ENCODE data around the gene ATP6V1G1.
A peak's percentile ranks its signal among the peaks of the same experiment; 100 is the strongest.

ATP6V1G1 gene

GRCh38 chr9:114611516-114612271 lies 24.1 kb downstream of the ATP6V1G1 start:
- peak in 1 of 3 donors; percentile 38 for DNase-seq (ENCODE audit: low read depth in 2 of 3, low spot score in 1 of 3)

- no peak for DNase-seq (ENCODE audit: low read depth in 2 of 3, low spot score in 1 of 3)
These were observed 24.8 kb downstream of the ATP6V1G1 start for GRCh38 chr9:114612272-114612923.

- no peak for DNase-seq (ENCODE audit: low read depth in 2 of 3, low spot score in 1 of 3)
These were observed 25.5 kb downstream of the ATP6V1G1 start for GRCh38 chr9:114613087-114613486.

GRCh38 chr9:114613919-114614318 lies 26.4 kb downstream of the ATP6V1G1 start:
- DNase-seq (ENCODE audit: low read depth in 2 of 3, low spot score in 1 of 3), result no peak

- DNase-seq (ENCODE audit: low read depth in 2 of 3, low spot score in 1 of 3), result no peak
These were observed 26.8 kb downstream of the ATP6V1G1 start for GRCh38 chr9:114614373-114614772.

GRCh38 chr9:114616684-114617520 lies 29.3 kb downstream of the ATP6V1G1 start:
- no peak for DNase-seq (ENCODE audit: low read depth in 2 of 3, low spot score in 1 of 3)

GRCh38 chr9:114619191-114619761 lies 31.7 kb downstream of the ATP6V1G1 start:
- DNase-seq (ENCODE audit: low read depth in 2 of 3, low spot score in 1 of 3), result no peak

- DNase-seq (ENCODE audit: low read depth in 2 of 3, low spot score in 1 of 3), result no peak
These were observed 34.0 kb downstream of the ATP6V1G1 start for GRCh38 chr9:114621561-114621960.

GRCh38 chr9:114621975-114622609 lies 34.5 kb downstream of the ATP6V1G1 start:
- DNase-seq (ENCODE audit: low read depth in 2 of 3, low spot score in 1 of 3), result no peak

- DNase-seq (ENCODE audit: low read depth in 2 of 3, low spot score in 1 of 3), result no peak
These were observed 37.1 kb downstream of the ATP6V1G1 start for GRCh38 chr9:114624677-114625076.

- DNase-seq (ENCODE audit: low read depth in 2 of 3, low spot score in 1 of 3), result no peak
These were observed 38.9 kb downstream of the ATP6V1G1 start for GRCh38 chr9:114626415-114627020.

GRCh38 chr9:114627553-114627952 lies 40.0 kb downstream of the ATP6V1G1 start:
- no peak for DNase-seq (ENCODE audit: low read depth in 2 of 3, low spot score in 1 of 3)

GRCh38 chr9:114629563-114630090 lies 42.1 kb downstream of the ATP6V1G1 start:
- DNase-seq (ENCODE audit: low read depth in 2 of 3, low spot score in 1 of 3), result no peak

GRCh38 chr9:114631166-114631565 lies 43.6 kb downstream of the ATP6V1G1 start:
- no peak for DNase-seq (ENCODE audit: low read depth in 2 of 3, low spot score in 1 of 3)

- no peak for DNase-seq (ENCODE audit: low read depth in 2 of 3, low spot score in 1 of 3)
These were observed 46.0 kb downstream of the ATP6V1G1 start for GRCh38 chr9:114633438-114634089.

- no peak for DNase-seq (ENCODE audit: low read depth in 2 of 3, low spot score in 1 of 3)
These were observed 46.8 kb downstream of the ATP6V1G1 start for GRCh38 chr9:114634387-114634786.

GRCh38 chr9:114638404-114638803 lies 50.8 kb downstream of the ATP6V1G1 start:
- no peak for DNase-seq (ENCODE audit: low read depth in 2 of 3, low spot score in 1 of 3)

- no peak for DNase-seq (ENCODE audit: low read depth in 2 of 3, low spot score in 1 of 3)
These were observed 54.4 kb downstream of the ATP6V1G1 start for GRCh38 chr9:114641967-114642366.

GRCh38 chr9:114643001-114643400 lies 55.4 kb downstream of the ATP6V1G1 start:
- no peak for DNase-seq (ENCODE audit: low read depth in 2 of 3, low spot score in 1 of 3)

GRCh38 chr9:114643896-114644295 lies 56.3 kb downstream of the ATP6V1G1 start:
- DNase-seq (ENCODE audit: low read depth in 2 of 3, low spot score in 1 of 3), result no peak

Measured in stimulated activated CD4-positive, alpha-beta T cell treated with anti-CD3 and anti-CD28 coated beads, Interleukin-12 subunit alpha, Interleukin-12 subunit beta, amount 100 ng/mL, for 48 hours (primary cell).